IPS-11a (cell line): Measurements from ENCODE around the gene GOLGA5.
"Not testable (repeated sequence)": the region's sequence is repeated elsewhere in the genome, so short reads cannot be mapped to it uniquely, and the experiment has no call there.

ENCODE experiments used
- H3K4me3 ChIP-seq: one replicate; pipeline ENCODE4 v1.5.1; 2013; ENCODE audit warnings: low read depth, low read length, control low read depth

GOLGA5 gene

GRCh38 chr14:92819680-92820535, 25.8 kb downstream of the GOLGA5 start:
- not testable (repeated sequence) for H3K4me3 ChIP-seq

- H3K4me3 ChIP-seq: not testable (repeated sequence)
Observed at GRCh38 chr14:92820536-92820840, 26.4 kb downstream of the GOLGA5 start.

- H3K4me3 ChIP-seq: no peak overlapping the region
Observed at GRCh38 chr14:92830902-92831301, 36.8 kb downstream of the GOLGA5 start.

GRCh38 chr14:92832137-92832700, 38.1 kb downstream of the GOLGA5 start:
- no peak overlapping the region for H3K4me3 ChIP-seq

GRCh38 chr14:92841930-92842329, 47.8 kb downstream of the GOLGA5 start:
- H3K4me3 ChIP-seq: no peak overlapping the region

GRCh38 chr14:92844204-92844603, 50.1 kb downstream of the GOLGA5 start:
- no peak overlapping the region for H3K4me3 ChIP-seq

- no peak overlapping the region for H3K4me3 ChIP-seq
Observed at GRCh38 chr14:92846162-92846897, 52.2 kb downstream of the GOLGA5 start.

- H3K4me3 ChIP-seq: no peak overlapping the region
Observed at GRCh38 chr14:92847278-92847677, 53.2 kb downstream of the GOLGA5 start.

- H3K4me3 ChIP-seq: no peak overlapping the region
Observed at GRCh38 chr14:92847749-92848148, 53.6 kb downstream of the GOLGA5 start.

- no peak overlapping the region for H3K4me3 ChIP-seq
Observed at GRCh38 chr14:92848887-92849286, 54.8 kb downstream of the GOLGA5 start.

GRCh38 chr14:92850492-92850891, 56.4 kb downstream of the GOLGA5 start:
- no peak overlapping the region for H3K4me3 ChIP-seq

- not testable (repeated sequence) for H3K4me3 ChIP-seq
Observed at GRCh38 chr14:92853136-92853535, 59.0 kb downstream of the GOLGA5 start.

GRCh38 chr14:92860049-92860840, 66.1 kb downstream of the GOLGA5 start:
- no peak overlapping the region for H3K4me3 ChIP-seq

GRCh38 chr14:92861856-92862745, 68.0 kb downstream of the GOLGA5 start:
- H3K4me3 ChIP-seq: no peak overlapping the region

GRCh38 chr14:92863286-92864080, 69.4 kb downstream of the GOLGA5 start:
- no peak overlapping the region for H3K4me3 ChIP-seq

- no peak overlapping the region for H3K4me3 ChIP-seq
Observed at GRCh38 chr14:92865674-92866073, 71.6 kb downstream of the GOLGA5 start.

- no peak overlapping the region for H3K4me3 ChIP-seq
Observed at GRCh38 chr14:92866181-92866752, 72.2 kb downstream of the GOLGA5 start.

GRCh38 chr14:92866901-92867865, 73.1 kb downstream of the GOLGA5 start:
- H3K4me3 ChIP-seq: no peak overlapping the region
